Nephron progenitor cell (in vitro differentiated cells): ENCODE data around the gene PLPPR1.

Source experiments
- DNase-seq: peaks from one replicate; pipeline ENCODE4 v3.0.0; 2021
- H3K27ac Mint-ChIP-seq: 2 replicates; pipeline ENCODE4 v1.8.0; 2021; ENCODE audit warnings: mild to moderate bottlenecking, moderate library complexity, mixed read lengths
- H3K27me3 Mint-ChIP-seq: 2 replicates; pipeline ENCODE4 v1.8.0; 2021; ENCODE audit warnings: mild to moderate bottlenecking, low read depth, mixed read lengths; ENCODE audit not compliant: poor library complexity
- H3K36me3 Mint-ChIP-seq: 2 replicates; pipeline ENCODE4 v1.8.0; 2021; ENCODE audit warnings: low read depth, mixed read lengths
- H3K4me1 Mint-ChIP-seq: 2 replicates; pipeline ENCODE4 v1.8.0; 2021; ENCODE audit warnings: mixed read lengths
- H3K4me3 Mint-ChIP-seq: 2 replicates; pipeline ENCODE4 v1.8.0; 2021; ENCODE audit warnings: mild to moderate bottlenecking, moderate library complexity, mixed read lengths
- H3K9me3 Mint-ChIP-seq: 2 replicates; pipeline ENCODE4 v1.8.0; 2021; ENCODE audit warnings: mild to moderate bottlenecking, moderate library complexity, mixed read lengths
- TF ChIP-seq, protein P1 (sequence below): fragments of 200-600 bp; sonication (generic); IDR thresholded peaks from 2 replicates; pipeline ENCODE4 v1.5.0; 2021; ENCODE audit warnings: antibody characterized with exemption

Gene PLPPR1

DNA sequence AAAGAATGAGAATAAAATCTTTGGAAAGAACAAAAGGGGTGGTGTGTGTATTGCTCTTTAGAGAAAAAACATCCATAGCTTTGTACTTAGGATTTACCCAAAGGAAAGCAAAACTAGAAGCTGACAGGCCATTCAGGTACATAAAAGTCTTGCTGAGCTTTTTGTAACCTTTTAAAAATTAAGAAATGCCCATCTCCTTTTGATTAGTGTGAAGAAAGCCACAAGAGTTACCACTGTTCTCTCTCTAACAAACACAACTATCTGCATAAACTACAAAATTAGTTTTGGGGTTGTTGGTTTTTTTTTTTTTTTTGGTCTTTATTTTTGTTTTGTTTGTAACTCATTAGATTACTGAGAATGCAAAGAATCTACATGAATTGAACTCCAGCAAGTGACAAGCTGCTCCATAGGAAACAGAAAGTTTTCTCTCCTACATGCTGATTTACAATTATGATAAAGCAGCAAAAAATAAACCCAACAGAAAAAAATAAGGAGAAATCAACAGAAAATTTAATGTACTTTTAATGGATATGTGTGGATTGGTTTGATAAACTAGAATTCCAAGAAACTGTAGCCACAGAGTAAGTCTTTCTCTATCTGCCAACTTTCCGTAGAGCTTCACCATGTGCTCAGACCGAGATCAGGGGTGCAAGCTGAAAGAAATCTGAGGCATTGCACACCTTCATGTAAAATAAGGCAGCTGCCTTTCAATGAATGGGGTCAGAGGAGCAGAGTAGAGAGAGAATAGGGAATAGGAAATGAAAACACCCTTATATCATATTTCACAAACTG is 344.0 kb downstream of the PLPPR1 start:
- Mint-ChIP-seq H3K36me3 (no peaks in the 10 kb centered on the region), H3K9me3 (peaks cover 6% of the 10 kb centered on the region), H3K27ac (no peak overlapping the region), H3K4me3 (no peak overlapping the region), H3K27me3 (no peaks in the 10 kb centered on the region), H3K4me1 (no peaks in the 10 kb centered on the region)
- TF ChIP-seq, protein P1, sequence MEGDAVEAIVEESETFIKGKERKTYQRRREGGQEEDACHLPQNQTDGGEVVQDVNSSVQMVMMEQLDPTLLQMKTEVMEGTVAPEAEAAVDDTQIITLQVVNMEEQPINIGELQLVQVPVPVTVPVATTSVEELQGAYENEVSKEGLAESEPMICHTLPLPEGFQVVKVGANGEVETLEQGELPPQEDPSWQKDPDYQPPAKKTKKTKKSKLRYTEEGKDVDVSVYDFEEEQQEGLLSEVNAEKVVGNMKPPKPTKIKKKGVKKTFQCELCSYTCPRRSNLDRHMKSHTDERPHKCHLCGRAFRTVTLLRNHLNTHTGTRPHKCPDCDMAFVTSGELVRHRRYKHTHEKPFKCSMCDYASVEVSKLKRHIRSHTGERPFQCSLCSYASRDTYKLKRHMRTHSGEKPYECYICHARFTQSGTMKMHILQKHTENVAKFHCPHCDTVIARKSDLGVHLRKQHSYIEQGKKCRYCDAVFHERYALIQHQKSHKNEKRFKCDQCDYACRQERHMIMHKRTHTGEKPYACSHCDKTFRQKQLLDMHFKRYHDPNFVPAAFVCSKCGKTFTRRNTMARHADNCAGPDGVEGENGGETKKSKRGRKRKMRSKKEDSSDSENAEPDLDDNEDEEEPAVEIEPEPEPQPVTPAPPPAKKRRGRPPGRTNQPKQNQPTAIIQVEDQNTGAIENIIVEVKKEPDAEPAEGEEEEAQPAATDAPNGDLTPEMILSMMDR, result no peak
- DNase-seq, result no peak
